ENCODE results near the gene ACY1.

- TF ChIP-seq ZFX (IDR thresholded peaks at IDR 0.05; ENCODE audit: borderline replicate concordance) (no peak), CTCF (IDR thresholded peaks at IDR 0.05) (no peak)
Observed at GRCh38 chr3:51967384-51968169, 15.8 kb upstream of the ACY1 start, which contains the start of gene PCBP4.

All from 22Rv1 (cell line).